IMR-90 (cell line): ENCODE measurements around the gene SLC25A6. TPM values are rescaled to one million over a fixed set of nuclear protein-coding genes. Genes with fewer than 3 reads are reported as not detected.

Source experiments
- ATAC-seq: fragments of 200-7000 bp; cut with Tn5 transposase; 2 replicates; pipeline ENCODE4 v1.9.1; 2020; ENCODE audit warnings: low read depth, mild to moderate bottlenecking, moderate library complexity
- BruUV-seq: library from RNA; stranded (reverse); fragments of 400-500 nt; replicated peaks from 2 replicates; lab custom pipeline; 2021; lab: Mats Ljungman, UMichigan
- CTCF ChIA-PET: fragments of 300-600 bp; formaldehyde crosslinking; extraction: SDS; loops from one replicate; lab custom pipeline; 2021; ENCODE audit warnings: antibody characterized with exemption; lab: Yijun Ruan, JAX
- POLR2A ChIA-PET: fragments of 300-600 bp; sonication (Branson Sonifier 250); formaldehyde crosslinking; loops from one replicate; lab custom pipeline; 2022; ENCODE audit warnings: antibody characterized with exemption; ENCODE audit not compliant: unreplicated experiment; lab: Charles Lee
- DNase-seq: peaks from one replicate; pipeline ENCODE4 v3.0.0; 2013
- H2AFZ ChIP-seq: replicated peaks from 2 replicates; pipeline ENCODE3; 2013; ENCODE audit warnings: low read length, mild to moderate bottlenecking; ENCODE audit not compliant: poor library complexity
- H2AK5ac ChIP-seq: 2 replicates; pipeline ENCODE4 v1.6.1; 2013; ENCODE audit warnings: low read depth, low read length, inconsistent platforms
- H2AK9ac ChIP-seq: replicated peaks from 2 replicates; pipeline ENCODE3; 2013; ENCODE audit warnings: mild to moderate bottlenecking, low read depth, low read length, moderate library complexity; ENCODE audit not compliant: poor library complexity
- H2BK120ac ChIP-seq: 2 replicates; pipeline ENCODE4 v1.6.1; 2013; ENCODE audit warnings: low read depth, low read length, inconsistent platforms
- H2BK15ac ChIP-seq: 3 replicates; pipeline ENCODE4 v1.6.1; 2013; ENCODE audit warnings: low read depth, low read length, inconsistent platforms
- H2BK20ac ChIP-seq: 2 replicates; pipeline ENCODE4 v1.6.1; 2013; ENCODE audit warnings: low read depth, mild to moderate bottlenecking, inconsistent platforms, low read length, moderate library complexity
- H2BK5ac ChIP-seq: 2 replicates; pipeline ENCODE4 v1.6.1; 2013; ENCODE audit warnings: mild to moderate bottlenecking, low read depth, low read length, inconsistent platforms; ENCODE audit not compliant: poor library complexity, severe bottlenecking
- H3K14ac ChIP-seq: replicated peaks from 2 replicates; pipeline ENCODE4 v1.6.1; 2013; ENCODE audit warnings: low read depth, low read length, inconsistent platforms
- H3K18ac ChIP-seq: 2 replicates; pipeline ENCODE4 v1.6.1; 2013; ENCODE audit warnings: low read depth, low read length, control low read depth
- H3K23ac ChIP-seq: 2 replicates; pipeline ENCODE4 v1.6.1; 2013; ENCODE audit warnings: low read depth, low read length, inconsistent platforms
- H3K27ac ChIP-seq: 2 replicates; pipeline ENCODE4 v1.5.1; 2013; ENCODE audit warnings: mild to moderate bottlenecking, control low read depth, low read length; ENCODE audit not compliant: insufficient read depth
- H3K27me3 ChIP-seq: 2 replicates; pipeline ENCODE4 v1.6.1; 2013; ENCODE audit warnings: low read length; ENCODE audit not compliant: control insufficient read depth, insufficient read depth
- H3K36me3 ChIP-seq: 2 replicates; pipeline ENCODE4 v1.6.1; 2013; ENCODE audit warnings: low read length, mixed read lengths; ENCODE audit not compliant: control insufficient read depth, insufficient read depth
- H3K4ac ChIP-seq: 2 replicates; pipeline ENCODE4 v1.6.1; 2013; ENCODE audit warnings: low read depth, low read length, inconsistent platforms
- H3K4me1 ChIP-seq: 2 replicates; pipeline ENCODE4 v1.6.1; 2013; ENCODE audit warnings: low read length, mixed read lengths; ENCODE audit not compliant: control insufficient read depth, insufficient read depth
- H3K4me2 ChIP-seq: 2 replicates; pipeline ENCODE4 v1.6.1; 2013; ENCODE audit warnings: low read depth, mild to moderate bottlenecking, control low read depth, low read length, moderate library complexity
- H3K4me3 ChIP-seq: 2 replicates; pipeline ENCODE4 v1.5.1; 2013; ENCODE audit warnings: low read depth, mild to moderate bottlenecking, control low read depth, low read length, moderate library complexity; ENCODE audit not compliant: insufficient read depth
- H3K56ac ChIP-seq: 2 replicates; pipeline ENCODE4 v1.6.1; 2013; ENCODE audit warnings: low read length, inconsistent platforms; ENCODE audit not compliant: insufficient read depth; ENCODE audit errors: extremely low read depth
- H3K79me1 ChIP-seq, 2 experiments: 2 replicates each; pipeline ENCODE4 v1.6.1; 2013; ENCODE audit warnings: low read length in 2 of 2, inconsistent platforms in 1 of 2, low read depth in 1 of 2
- H3K9ac ChIP-seq: 2 replicates; pipeline ENCODE4 v1.6.1; 2013; ENCODE audit warnings: low read depth, low read length, control low read depth
- H3K9me1 ChIP-seq: 2 replicates; pipeline ENCODE4 v1.6.1; 2013; ENCODE audit warnings: low read length, inconsistent platforms; ENCODE audit not compliant: insufficient read depth
- H3K9me3 ChIP-seq: 2 replicates; pipeline ENCODE4 v1.6.1; 2013; ENCODE audit warnings: low read length; ENCODE audit not compliant: control insufficient read depth, insufficient read depth
- H4K20me1 ChIP-seq: 2 replicates; pipeline ENCODE4 v1.6.1; 2013; ENCODE audit warnings: low read length, inconsistent platforms; ENCODE audit not compliant: insufficient read depth
- H4K5ac ChIP-seq: 2 replicates; pipeline ENCODE4 v1.6.1; 2013; ENCODE audit warnings: mild to moderate bottlenecking, low read depth, low read length, control low read depth
- H4K8ac ChIP-seq, 2 experiments: 2 replicates each; pipeline ENCODE4 v1.6.1; 2013; ENCODE audit warnings: low read depth in 2 of 2, low read length in 2 of 2, control low read depth in 1 of 2, inconsistent platforms in 1 of 2
- H4K91ac ChIP-seq: 2 replicates; pipeline ENCODE4 v1.6.1; 2013; ENCODE audit warnings: low read depth, low read length, inconsistent platforms; ENCODE audit not compliant: insufficient read depth
- POLR2A ChIP-seq: IDR thresholded peaks from 2 replicates; pipeline ENCODE4 v1.6.1; 2012; ENCODE audit warnings: mild to moderate bottlenecking, low read depth, low read length
- RAD21 ChIP-seq: IDR thresholded peaks from 2 replicates; pipeline ENCODE4 v1.6.1; 2012; ENCODE audit warnings: low read length, improper control_type of control experiment
- RCOR1 ChIP-seq: IDR thresholded peaks from 2 replicates; pipeline ENCODE4 v1.6.1; 2012; ENCODE audit warnings: mild to moderate bottlenecking, low read length, improper control_type of control experiment; ENCODE audit not compliant: insufficient replicate concordance
- SMC3 ChIP-seq: fragments of 150-350 bp; IDR thresholded peaks from 2 replicates; pipeline ENCODE4 v1.6.1; 2016; ENCODE audit warnings: low read depth, mild to moderate bottlenecking, antibody characterized with exemption, low read length, moderate library complexity
- USF2 ChIP-seq: fragments of 150-350 bp; IDR thresholded peaks from 2 replicates; pipeline ENCODE4 v1.6.1; 2017; ENCODE audit warnings: mild to moderate bottlenecking, antibody characterized with exemption, low read length, low read depth
- WGBS, 2 experiments: methylation state at CpG; one replicate each; pipeline versions ENCODE4 v1.1.5 to v1.1.7; 2013; ENCODE audit warnings: missing lambda C conversion rate in 2 of 2; ENCODE audit not compliant: insufficient read length in 1 of 2; ENCODE audit errors: extremely low coverage in 2 of 2; 5-methylcytosine and 5-hydroxymethylcytosine counted together
- dilution Hi-C: fragments of 300-500 bp; cut with HindIII; formaldehyde crosslinking; loops from one replicate; pipeline ENCODE4 v1.14.3; 2018; ENCODE audit warnings: low sequenced_read_pairs; ENCODE audit not compliant: unreplicated experiment
- in situ Hi-C: fragments of 300-500 bp; cut with MboI; formaldehyde crosslinking; loops from 3 replicates; pipeline ENCODE4 v1.14.3; 2019; ENCODE audit warnings: low sequenced_read_pairs, inconsistent platforms, mixed read lengths
- intact Hi-C: fragments of 100-400 bp; cut with micrococcal nuclease; formaldehyde crosslinking; loops from 2 replicates; pipeline ENCODE4 v1.10.0; 2022
- polyA plus RNA-seq, 3 experiments: library from polyadenylated mRNA; depleted of rRNA; stranded (reverse); fragments of >200 nt; gene quantifications; 2 replicates each; pipeline ENCODE4 v1.2.3, GENCODE V29; 2012; ENCODE audit warnings: low replicate concordance in 1 of 3
- total RNA-seq: library from RNA; depleted of rRNA; stranded (reverse); fragments of >200 nt; gene quantifications from 2 replicates; pipeline ENCODE4 v1.2.3, GENCODE V29; 2012; rRNA removed

The SLC25A6 gene
- total and polyA plus RNA-seq, 2 of the 4 experiments (the other 2 are of a cell fraction): 166 to 565 TPM

- TF ChIP-seq POLR2A: no peak
Observed at GRCh38 chrX:1336948-1337779, 54.7 kb downstream of the SLC25A6 start (continued).

- no peaks in the 10 kb centered on the region for H3K4me1 ChIP-seq
- TF ChIP-seq SMC3 (no peak), USF2 (no peak), RAD21 (no peak), RCOR1 (no peak)
- no peak within 1 kb of the TSS for H4K8ac ChIP-seq
- BruUV-seq: no TSS peak
- no peaks in the 10 kb centered on the region for H3K9me1 ChIP-seq
- no peak within 1 kb of the TSS for H4K5ac ChIP-seq
- no peak within 1 kb of the TSS for H3K9ac ChIP-seq
- H3K4me2 ChIP-seq: no peak within 1 kb of the TSS
- H2BK120ac ChIP-seq: no peak within 1 kb of the TSS
- intact Hi-C loops: no loop called here
- H4K20me1 ChIP-seq: no peaks in the 10 kb centered on the region
- H2AFZ ChIP-seq: no peak within 1 kb of the TSS
- H2BK5ac ChIP-seq: no peak within 1 kb of the TSS
- H3K56ac ChIP-seq: no peak within 1 kb of the TSS
- dilution Hi-C loops: no loop called here
- H3K18ac ChIP-seq: no peak within 1 kb of the TSS
- no peak within 1 kb of the TSS for H2AK5ac ChIP-seq
- H3K4me3 ChIP-seq: no peak within 1 kb of the TSS
- H2BK20ac ChIP-seq: no peak within 1 kb of the TSS
- ChIA-PET CTCF (no interaction called here), POLR2A (no interaction called here)
- WGBS, 2 experiments: no CpG with 5 or more reads among the region's 14 CpGs
- H3K14ac ChIP-seq: no peak within 1 kb of the TSS
- H3K27ac ChIP-seq: no peak within 1 kb of the TSS
- ATAC-seq (no peak), DNase-seq (no peak)
- H3K9me3 ChIP-seq: peaks cover 5% of the 10 kb centered on the region
- in situ Hi-C loops: no loop called here
- no peaks in the 10 kb centered on the region for H3K27me3 ChIP-seq
- peak within 1 kb of the TSS; percentile 5 for H2AK9ac ChIP-seq
- H2BK15ac ChIP-seq: no peak within 1 kb of the TSS
- no peak within 1 kb of the TSS for H4K91ac ChIP-seq
- no peak within 1 kb of the TSS for H3K4ac ChIP-seq
- H3K23ac ChIP-seq: no peak within 1 kb of the TSS
- H3K79me1 ChIP-seq: no peaks in the 10 kb centered on the region
- no peaks in the 10 kb centered on the region for H3K36me3 ChIP-seq
Observed at GRCh38 chrX:1336331-1336943, 55.5 kb downstream of the SLC25A6 start, which contains the start of gene IL3RA. TSS of gene IL3RA (plus strand) at chrX:1336785. CDS start at chrX:1341766, 4,981 bp downstream.

Other genes with a start within 250 kb of the SLC25A6 start
- gene CRLF2, start 179.5 kb downstream of the SLC25A6 start, total RNA-seq: not detected in 2 replicates
- not detected in 2 replicates for gene CRLF2, start 179.5 kb downstream of the SLC25A6 start, polyA plus RNA-seq (2012; rRNA removed)
- gene CSF2RA, start 123.3 kb downstream of the SLC25A6 start, total RNA-seq: not detected in 2 replicates
- not detected in 2 replicates for gene CSF2RA, start 123.3 kb downstream of the SLC25A6 start, polyA plus RNA-seq (2012; rRNA removed)
- not detected in 2 replicates for gene IL3RA, start 55.3 kb downstream of the SLC25A6 start, total RNA-seq
- not detected in 2 replicates for gene IL3RA, start 55.3 kb downstream of the SLC25A6 start, polyA plus RNA-seq (2012; rRNA removed)
- 13.1 and 13.4 TPM in 2 replicates for gene ASMTL, start 60.8 kb upstream of the SLC25A6 start, total RNA-seq
- 33.4 and 34.6 TPM in 2 replicates for gene ASMTL, start 60.8 kb upstream of the SLC25A6 start, polyA plus RNA-seq (2012; rRNA removed)
- not detected in 2 replicates for gene P2RY8, start 145.1 kb upstream of the SLC25A6 start, total RNA-seq
- gene P2RY8, start 145.1 kb upstream of the SLC25A6 start, polyA plus RNA-seq (2012; rRNA removed): not detected in 2 replicates
- 9.0 and 10.6 TPM in 2 replicates for gene AKAP17A, start 199.5 kb upstream of the SLC25A6 start, total RNA-seq
- gene AKAP17A, start 199.5 kb upstream of the SLC25A6 start, polyA plus RNA-seq (2012; rRNA removed): 23.7 and 27.0 TPM in 2 replicates
- not detected in 2 replicates for gene ASMT, start 222.9 kb upstream of the SLC25A6 start, total RNA-seq
- gene ASMT, start 222.9 kb upstream of the SLC25A6 start, polyA plus RNA-seq (2012; rRNA removed): not detected in 2 replicates